GM23338 (cell line): ENCODE measurements around the gene RGS8.

Experiments
- CREB1 ChIP-seq: fragments of 250-450 bp; sonication (Bioruptor Pico); IDR thresholded peaks from 2 replicates; pipeline ENCODE4 v1.5.0; 2020; ENCODE audit warnings: low read depth, mild to moderate bottlenecking, moderate library complexity
- CTCF ChIP-seq, 2 experiments: fragments of 200-600 bp in 1 of 2; sonication (generic) in 1 of 2; conservative IDR thresholded peaks; 2 replicates each; pipeline versions ENCODE4 v1.5.1 to v1.6.1; 2016 to 2017; ENCODE audit warnings: antibody characterized with exemption in 2 of 2, low read depth in 2 of 2, mild to moderate bottlenecking in 2 of 2, moderate library complexity in 1 of 2
- ETS1 ChIP-seq: IDR thresholded peaks from 2 replicates; pipeline ENCODE4 v1.6.1; 2016; ENCODE audit warnings: antibody characterized with exemption
- EZH2 ChIP-seq: fragments of 200-600 bp; sonication (generic); IDR thresholded peaks from one replicate; pipeline ENCODE4 v1.8.0; 2017; ENCODE audit warnings: antibody characterized with exemption, mild to moderate bottlenecking, low read depth; ENCODE audit not compliant: unreplicated experiment
- NANOG ChIP-seq: IDR thresholded peaks from 2 replicates; pipeline ENCODE4 v1.6.1; 2016; ENCODE audit warnings: antibody characterized with exemption, borderline replicate concordance
- POLR2AphosphoS5 ChIP-seq: IDR thresholded peaks from 2 replicates; pipeline ENCODE4 v1.6.1; 2016; ENCODE audit warnings: antibody characterized with exemption, low read depth
- REST ChIP-seq: IDR thresholded peaks from one replicate; pipeline ENCODE4 v1.6.1; 2018; ENCODE audit warnings: antibody characterized with exemption; ENCODE audit not compliant: unreplicated experiment
- STAT1 ChIP-seq: IDR thresholded peaks from one replicate; pipeline ENCODE4 v1.6.1; 2016; ENCODE audit warnings: antibody characterized with exemption; ENCODE audit not compliant: unreplicated experiment

- TF ChIP-seq CREB1 (CRISPR knock-in tag) (no peak), CTCF (conservative IDR thresholded peaks at IDR 0.05; ENCODE audit: low read depth in 2 of 2) (no peak), ETS1 (no peak), STAT1 (no peak), POLR2AphosphoS5 (no peak), NANOG (no peak), EZH2 (no peak), REST (no peak)
Observed at GRCh38 chr1:182688436-182689205, 4.2 kb upstream of the RGS8 start.
